GM18505 (cell line): ENCODE data around the gene LYG1.
A peak's percentile ranks its signal among the peaks of the same experiment; 100 is the strongest.
"Not testable (repeated sequence)": the region's sequence is repeated elsewhere in the genome, so short reads cannot be mapped to it uniquely, and the experiment has no call there.

Experiments used
- ATAC-seq: cut with Tn5 transposase; IDR thresholded peaks from one replicate; pipeline ENCODE4 v1.9.1; 2021; ENCODE audit not compliant: unreplicated experiment
- POLR2A ChIP-seq: IDR thresholded peaks from 4 replicates; pipeline ENCODE4 v1.6.1; 2011; ENCODE audit warnings: borderline replicate concordance; ENCODE audit not compliant: insufficient read depth, insufficient read length; ENCODE audit errors: extremely low read depth

Gene LYG1

GRCh38 chr2:99301097-99301496 is at the start of gene LYG1:
LYG1 (minus strand) TSS chr2:99301197; CDS start chr2:99295670, 5,527 bp downstream.
- ATAC-seq, result not testable (repeated sequence)

GRCh38 chr2:99350194-99350593 is 49.2 kb upstream of the LYG1 start:
- TF ChIP-seq POLR2A, result no peak
- ATAC-seq, result no peak

- TF ChIP-seq POLR2A, result no peak
- ATAC-seq, result peak; percentile 50
Measured at GRCh38 chr2:99348173-99348572, 47.2 kb upstream of the LYG1 start.

- no peak for TF ChIP-seq POLR2A
- no peak for ATAC-seq
Measured at GRCh38 chr2:99346218-99346617, 45.2 kb upstream of the LYG1 start.

- ATAC-seq, result not testable (repeated sequence)
Measured at GRCh38 chr2:99345446-99345845, 44.4 kb upstream of the LYG1 start.

- no peak for TF ChIP-seq POLR2A
- ATAC-seq, result no peak
Measured at GRCh38 chr2:99342536-99342935, 41.5 kb upstream of the LYG1 start.

- no peak for TF ChIP-seq POLR2A
- ATAC-seq, result no peak
Measured at GRCh38 chr2:99340669-99341236, 39.8 kb upstream of the LYG1 start.

- no peak for ATAC-seq
- no peak for TF ChIP-seq POLR2A
Measured at GRCh38 chr2:99338029-99338585, 37.1 kb upstream of the LYG1 start.

GRCh38 chr2:99337113-99338028 is 36.4 kb upstream of the LYG1 start, which contains the start of gene EIF5B:
EIF5B (plus strand) TSS chr2:99337389; CDS start chr2:99337555, 166 bp downstream.
- TF ChIP-seq POLR2A, result peak; percentile 94
- ATAC-seq, result peak; percentile 63

GRCh38 chr2:99336804-99337112 is 35.8 kb upstream of the LYG1 start:
- TF ChIP-seq POLR2A, result no peak
- ATAC-seq, result peak; percentile 6

GRCh38 chr2:99335911-99336803 is 35.2 kb upstream of the LYG1 start, which contains the start of gene TXNDC9:
TXNDC9 (minus strand) TSS chr2:99336333; CDS start chr2:99333210, 3,123 bp downstream.
- ATAC-seq, result peak; percentile 65
- TF ChIP-seq POLR2A, result peak; percentile 97

- TF ChIP-seq POLR2A, result no peak
- ATAC-seq, result no peak
Measured at GRCh38 chr2:99325384-99325783, 24.4 kb upstream of the LYG1 start.

- ATAC-seq, result not testable (repeated sequence)
Measured at GRCh38 chr2:99317873-99318200, 16.8 kb upstream of the LYG1 start.
